ENCODE measurements around the gene TMEM174.

DNA sequence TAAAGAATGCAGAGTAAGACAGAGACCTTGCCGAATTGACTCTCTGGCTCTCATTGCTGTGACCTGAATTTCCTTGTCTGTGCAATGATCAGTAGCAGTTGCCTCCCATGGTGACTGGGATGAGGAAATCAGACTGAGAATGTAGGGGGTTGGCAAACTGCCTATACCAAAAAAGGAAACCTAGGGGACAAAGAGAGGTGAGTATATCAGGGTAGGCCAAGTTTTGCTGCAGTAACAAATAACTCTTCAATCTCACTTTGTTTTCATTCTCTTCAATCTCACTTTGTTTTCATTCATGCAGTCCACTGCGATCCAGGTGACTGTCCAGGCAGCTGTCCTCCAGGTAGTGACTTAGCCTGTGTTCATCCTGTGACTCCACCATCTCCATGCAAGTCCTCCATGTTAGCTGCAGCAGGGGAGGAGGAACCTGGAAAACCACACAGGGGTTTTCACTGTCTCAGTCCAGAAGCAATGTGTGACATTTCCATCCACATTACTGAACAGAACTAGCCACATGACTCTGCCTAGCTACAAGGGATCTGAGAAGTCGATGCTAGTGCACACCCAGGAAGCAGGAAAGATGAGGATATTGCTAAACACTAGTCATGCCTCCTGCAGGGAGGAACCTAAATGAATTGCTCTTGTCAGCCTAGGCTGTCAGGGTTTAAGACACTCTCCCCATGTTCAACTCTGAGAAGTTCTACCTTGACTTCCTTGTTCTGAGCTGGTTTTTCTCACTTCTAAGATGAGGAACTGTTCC is 26.0 kb downstream of the TMEM174 start:
- TF ChIP-seq, protein P1, sequence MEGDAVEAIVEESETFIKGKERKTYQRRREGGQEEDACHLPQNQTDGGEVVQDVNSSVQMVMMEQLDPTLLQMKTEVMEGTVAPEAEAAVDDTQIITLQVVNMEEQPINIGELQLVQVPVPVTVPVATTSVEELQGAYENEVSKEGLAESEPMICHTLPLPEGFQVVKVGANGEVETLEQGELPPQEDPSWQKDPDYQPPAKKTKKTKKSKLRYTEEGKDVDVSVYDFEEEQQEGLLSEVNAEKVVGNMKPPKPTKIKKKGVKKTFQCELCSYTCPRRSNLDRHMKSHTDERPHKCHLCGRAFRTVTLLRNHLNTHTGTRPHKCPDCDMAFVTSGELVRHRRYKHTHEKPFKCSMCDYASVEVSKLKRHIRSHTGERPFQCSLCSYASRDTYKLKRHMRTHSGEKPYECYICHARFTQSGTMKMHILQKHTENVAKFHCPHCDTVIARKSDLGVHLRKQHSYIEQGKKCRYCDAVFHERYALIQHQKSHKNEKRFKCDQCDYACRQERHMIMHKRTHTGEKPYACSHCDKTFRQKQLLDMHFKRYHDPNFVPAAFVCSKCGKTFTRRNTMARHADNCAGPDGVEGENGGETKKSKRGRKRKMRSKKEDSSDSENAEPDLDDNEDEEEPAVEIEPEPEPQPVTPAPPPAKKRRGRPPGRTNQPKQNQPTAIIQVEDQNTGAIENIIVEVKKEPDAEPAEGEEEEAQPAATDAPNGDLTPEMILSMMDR (IDR thresholded peaks at IDR 0.05): no peak
- no peak for TF ChIP-seq EP300 (IDR thresholded peaks at IDR 0.05)
